ENCODE data around the gene IL17F.

The IL17F gene

DNA sequence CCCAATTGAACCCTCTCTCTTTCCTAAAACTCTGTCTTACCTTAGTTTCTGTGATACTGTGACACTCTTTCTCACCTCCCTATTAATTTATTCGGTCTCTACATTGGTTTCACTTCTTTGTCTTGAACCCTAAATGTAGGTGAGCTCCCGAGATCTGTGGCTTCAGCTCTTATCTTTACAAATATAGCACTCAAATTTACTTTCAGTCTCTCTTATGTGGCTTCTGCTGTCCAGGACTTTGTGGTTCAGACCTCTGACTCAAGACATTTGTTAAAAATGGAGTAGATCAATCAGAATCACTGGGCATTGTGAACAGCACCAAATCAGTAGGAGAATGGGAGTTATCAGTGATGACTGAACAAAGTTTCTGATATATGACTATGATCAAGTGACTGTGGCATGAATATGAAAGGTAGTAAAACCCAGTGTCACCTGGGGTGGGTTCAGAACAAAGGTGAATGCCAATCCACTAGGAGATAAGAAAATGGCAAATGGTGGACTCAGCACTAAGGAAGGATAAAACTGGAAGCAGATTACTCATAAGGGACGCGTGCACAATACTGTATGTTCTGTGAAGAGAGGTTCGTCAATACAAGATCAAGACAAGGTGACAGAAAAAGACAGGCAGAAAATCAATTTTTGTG lies 27.2 kb downstream of the IL17F start:
- TF ChIP-seq NFIC (IDR thresholded peaks at IDR 0.05) (no peak), EGR1 (IDR thresholded peaks at IDR 0.05) (no peak), TAF1 (IDR thresholded peaks at IDR 0.05; ENCODE audit: low read depth) (no peak), CEBPB (IDR thresholded peaks at IDR 0.05) (no peak), FOXM1 (IDR thresholded peaks at IDR 0.05; ENCODE audit: borderline replicate concordance, low read depth) (no peak), TCF12 (IDR thresholded peaks at IDR 0.05; ENCODE audit: low read depth) (no peak), TEAD4 (IDR thresholded peaks at IDR 0.05) (no peak), RAD21 (IDR thresholded peaks at IDR 0.05; ENCODE audit: low read depth) (no peak), ZBTB7A (IDR thresholded peaks at IDR 0.05; ENCODE audit: low read depth) (no peak), EP300 (IDR thresholded peaks at IDR 0.05; ENCODE audit: borderline replicate concordance) (no peak), CREB1 (IDR thresholded peaks at IDR 0.05; ENCODE audit: low read depth) (no peak), YY1 (IDR thresholded peaks at IDR 0.05; ENCODE audit: low read depth) (no peak)
- TF ChIP-seq, protein P1, sequence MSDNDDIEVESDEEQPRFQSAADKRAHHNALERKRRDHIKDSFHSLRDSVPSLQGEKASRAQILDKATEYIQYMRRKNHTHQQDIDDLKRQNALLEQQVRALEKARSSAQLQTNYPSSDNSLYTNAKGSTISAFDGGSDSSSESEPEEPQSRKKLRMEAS (IDR thresholded peaks at IDR 0.05), result no peak
- TF ChIP-seq, protein P2, sequence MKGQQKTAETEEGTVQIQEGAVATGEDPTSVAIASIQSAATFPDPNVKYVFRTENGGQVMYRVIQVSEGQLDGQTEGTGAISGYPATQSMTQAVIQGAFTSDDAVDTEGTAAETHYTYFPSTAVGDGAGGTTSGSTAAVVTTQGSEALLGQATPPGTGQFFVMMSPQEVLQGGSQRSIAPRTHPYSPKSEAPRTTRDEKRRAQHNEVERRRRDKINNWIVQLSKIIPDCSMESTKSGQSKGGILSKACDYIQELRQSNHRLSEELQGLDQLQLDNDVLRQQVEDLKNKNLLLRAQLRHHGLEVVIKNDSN (IDR thresholded peaks at IDR 0.05), result no peak
- TF ChIP-seq, protein P3, sequence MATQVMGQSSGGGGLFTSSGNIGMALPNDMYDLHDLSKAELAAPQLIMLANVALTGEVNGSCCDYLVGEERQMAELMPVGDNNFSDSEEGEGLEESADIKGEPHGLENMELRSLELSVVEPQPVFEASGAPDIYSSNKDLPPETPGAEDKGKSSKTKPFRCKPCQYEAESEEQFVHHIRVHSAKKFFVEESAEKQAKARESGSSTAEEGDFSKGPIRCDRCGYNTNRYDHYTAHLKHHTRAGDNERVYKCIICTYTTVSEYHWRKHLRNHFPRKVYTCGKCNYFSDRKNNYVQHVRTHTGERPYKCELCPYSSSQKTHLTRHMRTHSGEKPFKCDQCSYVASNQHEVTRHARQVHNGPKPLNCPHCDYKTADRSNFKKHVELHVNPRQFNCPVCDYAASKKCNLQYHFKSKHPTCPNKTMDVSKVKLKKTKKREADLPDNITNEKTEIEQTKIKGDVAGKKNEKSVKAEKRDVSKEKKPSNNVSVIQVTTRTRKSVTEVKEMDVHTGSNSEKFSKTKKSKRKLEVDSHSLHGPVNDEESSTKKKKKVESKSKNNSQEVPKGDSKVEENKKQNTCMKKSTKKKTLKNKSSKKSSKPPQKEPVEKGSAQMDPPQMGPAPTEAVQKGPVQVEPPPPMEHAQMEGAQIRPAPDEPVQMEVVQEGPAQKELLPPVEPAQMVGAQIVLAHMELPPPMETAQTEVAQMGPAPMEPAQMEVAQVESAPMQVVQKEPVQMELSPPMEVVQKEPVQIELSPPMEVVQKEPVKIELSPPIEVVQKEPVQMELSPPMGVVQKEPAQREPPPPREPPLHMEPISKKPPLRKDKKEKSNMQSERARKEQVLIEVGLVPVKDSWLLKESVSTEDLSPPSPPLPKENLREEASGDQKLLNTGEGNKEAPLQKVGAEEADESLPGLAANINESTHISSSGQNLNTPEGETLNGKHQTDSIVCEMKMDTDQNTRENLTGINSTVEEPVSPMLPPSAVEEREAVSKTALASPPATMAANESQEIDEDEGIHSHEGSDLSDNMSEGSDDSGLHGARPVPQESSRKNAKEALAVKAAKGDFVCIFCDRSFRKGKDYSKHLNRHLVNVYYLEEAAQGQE (IDR thresholded peaks at IDR 0.05; ENCODE audit: low read depth), result no peak

DNA sequence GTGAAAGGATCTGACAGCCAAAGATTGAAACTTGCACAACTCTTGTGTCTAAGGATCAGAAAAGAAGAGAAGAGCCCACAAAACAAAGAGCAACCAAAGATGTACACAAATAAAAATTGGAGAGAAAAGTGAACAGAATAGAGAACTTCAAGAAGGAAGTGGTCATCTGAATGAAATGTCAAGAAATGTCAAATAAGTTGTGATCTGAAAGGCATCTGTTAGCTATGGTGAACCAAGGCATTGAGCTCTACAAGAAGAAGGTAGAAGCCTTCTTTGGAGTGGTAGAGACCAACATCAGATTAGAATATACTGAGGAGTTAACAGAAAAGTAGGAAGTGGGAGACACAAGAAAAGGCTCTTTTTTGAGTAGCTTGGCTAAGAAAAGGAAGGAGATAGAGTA lies 28.5 kb downstream of the IL17F start:
- TF ChIP-seq TEAD4 (IDR thresholded peaks at IDR 0.05) (no peak), YY1 (IDR thresholded peaks at IDR 0.05; ENCODE audit: low read depth) (no peak), RAD21 (IDR thresholded peaks at IDR 0.05; ENCODE audit: low read depth) (no peak), CEBPB (IDR thresholded peaks at IDR 0.05) (no peak), TAF1 (IDR thresholded peaks at IDR 0.05; ENCODE audit: low read depth) (no peak), EP300 (IDR thresholded peaks at IDR 0.05; ENCODE audit: borderline replicate concordance) (no peak)
- TF ChIP-seq, protein P3 (IDR thresholded peaks at IDR 0.05; ENCODE audit: low read depth), result no peak
- TF ChIP-seq, protein P1 (IDR thresholded peaks at IDR 0.05), result no peak
- TF ChIP-seq, protein P2 (IDR thresholded peaks at IDR 0.05), result no peak

DNA sequence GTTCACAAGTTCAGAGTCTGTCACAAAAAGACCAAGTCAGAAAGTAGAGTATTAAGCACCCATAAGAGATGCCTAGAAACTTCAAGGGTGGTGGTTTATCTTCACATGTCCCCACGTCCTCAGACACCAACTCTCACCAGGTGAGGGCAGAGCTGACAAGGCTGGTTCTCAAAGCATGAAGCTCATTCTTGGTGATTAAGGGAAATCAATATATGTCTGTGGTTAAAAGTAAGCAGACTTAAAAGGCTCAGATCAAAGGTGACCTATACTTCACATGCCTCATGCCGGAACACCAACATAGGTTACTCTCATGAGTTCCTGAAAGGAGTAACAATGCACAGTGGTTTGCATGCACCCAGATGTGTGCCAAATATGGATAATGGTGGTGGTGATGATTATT lies 31.2 kb downstream of the IL17F start:
- TF ChIP-seq, protein P3 (IDR thresholded peaks at IDR 0.05; ENCODE audit: low read depth), result no peak
- TF ChIP-seq NFIC (IDR thresholded peaks at IDR 0.05), result no peak
- no peak for TF ChIP-seq CREB1 (IDR thresholded peaks at IDR 0.05; ENCODE audit: low read depth)
- no peak for TF ChIP-seq FOXM1 (IDR thresholded peaks at IDR 0.05; ENCODE audit: borderline replicate concordance, low read depth)
- TF ChIP-seq RAD21 (IDR thresholded peaks at IDR 0.05; ENCODE audit: low read depth), result no peak
- no peak for TF ChIP-seq EGR1 (IDR thresholded peaks at IDR 0.05)
- no peak for TF ChIP-seq TEAD4 (IDR thresholded peaks at IDR 0.05)

DNA sequence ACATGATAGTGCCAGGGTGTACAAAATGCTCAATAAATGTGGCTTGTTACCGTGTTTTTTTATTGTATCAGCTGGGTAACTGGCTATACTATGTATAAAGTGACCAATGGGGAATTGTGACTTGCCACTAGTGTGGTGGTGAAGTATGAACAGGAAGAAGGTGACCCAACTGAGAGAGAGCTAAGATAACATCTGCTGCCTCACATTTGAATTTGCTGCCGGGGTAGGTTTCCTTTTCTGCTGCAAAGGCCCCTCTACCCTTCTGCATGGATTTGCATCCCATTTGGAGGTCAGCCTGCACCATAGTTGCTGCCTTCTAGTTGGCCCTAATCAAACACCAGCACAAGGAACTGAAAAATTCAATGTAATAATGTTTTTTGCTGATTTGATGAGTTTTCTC lies 34.1 kb downstream of the IL17F start:
- TF ChIP-seq EP300 (IDR thresholded peaks at IDR 0.05; ENCODE audit: borderline replicate concordance) (no peak), CEBPB (IDR thresholded peaks at IDR 0.05) (no peak), TEAD4 (IDR thresholded peaks at IDR 0.05) (no peak), CREB1 (IDR thresholded peaks at IDR 0.05; ENCODE audit: low read depth) (no peak), RAD21 (IDR thresholded peaks at IDR 0.05; ENCODE audit: low read depth) (no peak), ZBTB7A (IDR thresholded peaks at IDR 0.05; ENCODE audit: low read depth) (no peak), TAF1 (IDR thresholded peaks at IDR 0.05; ENCODE audit: low read depth) (no peak), TCF12 (IDR thresholded peaks at IDR 0.05; ENCODE audit: low read depth) (no peak), NFIC (IDR thresholded peaks at IDR 0.05) (no peak)
- TF ChIP-seq, protein P2 (IDR thresholded peaks at IDR 0.05), result no peak
- TF ChIP-seq, protein P3 (IDR thresholded peaks at IDR 0.05; ENCODE audit: low read depth), result no peak
- TF ChIP-seq, protein P1 (IDR thresholded peaks at IDR 0.05), result no peak
